Upper lobe of left lung (tissue), 6 donors: Measurements from ENCODE around the gene DNASE2. TPM values are rescaled to one million over a fixed set of nuclear protein-coding genes. Genes with fewer than 3 reads are reported as not detected.

Experiments used
- ATAC-seq, 2 donors: fragments of 200-7000 bp; cut with Tn5 transposase; one replicate each; pipeline ENCODE4 v1.9.1; 2022; ENCODE audit warnings: mild to moderate bottlenecking in 2 of 2, moderate library complexity in 2 of 2; ENCODE audit not compliant: low FRiP score in 2 of 2
- DNase-seq, 2 donors: peaks; one replicate each; pipeline ENCODE4 v3.0.0-alpha.2; 2019 to 2020
- H3K27ac ChIP-seq, 4 donors: fragments of 200-600 bp; sonication (generic); one replicate each; pipeline ENCODE4 v1.5.1; 2016 to 2019
- H3K27me3 ChIP-seq, 4 donors: fragments of 200-600 bp; sonication (generic); one replicate each; pipeline ENCODE4 v1.5.1; 2017 to 2019
- H3K36me3 ChIP-seq, 4 donors: fragments of 200-600 bp; sonication (generic); one replicate each; pipeline ENCODE4 v1.5.1; 2016 to 2019
- H3K4me1 ChIP-seq, 4 donors: fragments of 200-600 bp; sonication (generic); one replicate each; pipeline ENCODE4 v1.5.1; 2018 to 2019
- H3K4me3 ChIP-seq, 4 donors: fragments of 200-600 bp; sonication (generic); one replicate each; pipeline ENCODE4 v1.5.1; 2017 to 2019; ENCODE audit warnings: mild to moderate bottlenecking in 2 of 4, moderate library complexity in 1 of 4
- H3K9me3 ChIP-seq, 4 donors: fragments of 200-600 bp; sonication (generic); one replicate each; pipeline ENCODE4 v1.5.1; 2018 to 2019
- CTCF ChIP-seq, 6 experiments: fragments of 450-650 bp in 4 of 6; fragments of 200-600 bp in 2 of 6; sonication (generic) in 2 of 6; IDR thresholded peaks; one replicate each; pipeline ENCODE4 v1.5.1; 2016 to 2019; ENCODE audit warnings: antibody characterized with exemption in 6 of 6
- EP300 ChIP-seq, 4 donors: sonication (generic); formaldehyde crosslinking; IDR thresholded peaks; one replicate each; pipeline ENCODE4 v1.5.1; 2017; ENCODE audit warnings: antibody characterized with exemption in 4 of 4, control low read depth in 2 of 4
- POLR2A ChIP-seq, 4 donors: fragments of 450-650 bp; IDR thresholded peaks; one replicate each; pipeline ENCODE4 v1.5.1; 2016 to 2017; ENCODE audit warnings: antibody characterized with exemption in 4 of 4, mild to moderate bottlenecking in 2 of 4
- POLR2AphosphoS5 ChIP-seq, 2 donors: sonication (generic); formaldehyde crosslinking; IDR thresholded peaks; one replicate each; pipeline ENCODE4 v1.5.1; 2017; ENCODE audit warnings: antibody characterized with exemption in 2 of 2
- WGBS, 2 donors: methylation state at CpG; one replicate each; pipeline ENCODE4 v1.1.5; 2017 to 2018; 5-methylcytosine and 5-hydroxymethylcytosine counted together
- total RNA-seq, 6 donors: library from RNA; depleted of rRNA in 4 of 6; stranded (reverse); fragments of >200 nt in 4 of 6; gene quantifications; one replicate each; pipeline versions ENCODE4 v1.1.0 to v1.2.1, GENCODE V29; 2016 to 2021
- donor health status: DM: no; HTN: no; CAD: no; lungs with moderate emphysema.
- donor health status: DM: no; HTN: yes; CAD: no; lungs with severe emphysema.

DNASE2 gene
- total RNA-seq, 6 donors from 2014 or later, result 34.6 to 87.2 (median 60.1) TPM

- H3K27ac ChIP-seq, result no peak overlapping the region
- H3K27me3 ChIP-seq, result peaks cover 4 to 85% (median 55%) of the 10 kb centered on the region in 4 donors
- H3K4me3 ChIP-seq, result no peak overlapping the region
- peaks cover 29 to 60% (median 34%) of the 10 kb centered on the region in 4 donors for H3K4me1 ChIP-seq
- H3K9me3 ChIP-seq, result no peaks in the 10 kb centered on the region
- DNase-seq (no peak), ATAC-seq (no peak)
- 7 to 12% methylated on average over 6 of the region's 6 CpGs for WGBS, 2 donors
- TF ChIP-seq EP300 (IDR thresholded peaks at IDR 0.05) (no peak), CTCF (IDR thresholded peaks at IDR 0.05) (no peak)
- H3K36me3 ChIP-seq, result no peaks in the 10 kb centered on the region
These were observed 44.8 kb downstream of the DNASE2 start for GRCh38 chr19:12836529-12836863.

GRCh38 chr19:12834976-12835757 lies 46.1 kb downstream of the DNASE2 start:
- Histone ChIP-seq H3K9me3 (no peaks in the 10 kb centered on the region), H3K36me3 (no peaks in the 10 kb centered on the region), H3K4me3 (no peak overlapping the region), H3K27me3 (peaks cover 4 to 79% (median 49%) of the 10 kb centered on the region in 4 donors), H3K27ac (no peak overlapping the region), H3K4me1 (peaks cover 22 to 48% (median 27%) of the 10 kb centered on the region in 4 donors)
- ATAC-seq (peak in 1 of 2 donors; percentile 23), DNase-seq (no peak)
- 11 to 20% methylated on average over 15 to 34 of the region's 39 CpGs for WGBS, 2 donors
- no peak for TF ChIP-seq EP300 (IDR thresholded peaks at IDR 0.05)
- TF ChIP-seq POLR2A (IDR thresholded peaks at IDR 0.05), result no peak
- TF ChIP-seq CTCF (IDR thresholded peaks at IDR 0.05), result no peak

GRCh38 chr19:12834566-12834943 lies 46.7 kb downstream of the DNASE2 start, which contains the start of gene RTBDN:
Gene RTBDN (minus strand): TSS chr19:12834579. CDS start chr19:12829979, 4,600 bp downstream.
- Histone ChIP-seq H3K27me3 (peaks cover 4 to 77% (median 47%) of the 10 kb centered on the region in 4 donors), H3K9me3 (no peaks in the 10 kb centered on the region), H3K27ac (no peak within 1 kb of the TSS), H3K36me3 (no peaks in the 10 kb centered on the region), H3K4me1 (peaks cover 22 to 48% (median 27%) of the 10 kb centered on the region in 4 donors), H3K4me3 (peak within 1 kb of the TSS; percentile 42 to 53 (median 44))
- no peak for DNase-seq
- TF ChIP-seq POLR2A (IDR thresholded peaks at IDR 0.05) (no peak), POLR2AphosphoS5 (IDR thresholded peaks at IDR 0.05) (no peak), CTCF (IDR thresholded peaks at IDR 0.05) (no peak), EP300 (IDR thresholded peaks at IDR 0.05) (no peak)
- no peak for ATAC-seq
- WGBS, 2 donors, result 5 to 7% methylated on average over 15 to 20 of the region's 20 CpGs

GRCh38 chr19:12833738-12834565 lies 47.3 kb downstream of the DNASE2 start:
- peak in 1 of 2 donors; percentile 60 for ATAC-seq

More at GRCh38 chr19:12833738-12834565, 47.3 kb downstream of the DNASE2 start:
- 5 to 6% methylated on average over 9 to 10 of the region's 87 CpGs for WGBS, 2 donors
- no peaks in the 10 kb centered on the region for H3K9me3 ChIP-seq
- H3K4me1 ChIP-seq, result peaks cover 21 to 47% (median 26%) of the 10 kb centered on the region in 4 donors
- no peak overlapping the region for H3K27ac ChIP-seq
- H3K4me3 ChIP-seq, result peak overlapping the region; percentile 42 to 53 (median 44)
- no peaks in the 10 kb centered on the region for H3K36me3 ChIP-seq
- TF ChIP-seq CTCF (IDR thresholded peaks at IDR 0.05), result no peak
- no peak for TF ChIP-seq POLR2AphosphoS5 (IDR thresholded peaks at IDR 0.05)
- TF ChIP-seq EP300 (IDR thresholded peaks at IDR 0.05), result no peak
- TF ChIP-seq POLR2A (IDR thresholded peaks at IDR 0.05), result no peak
- H3K27me3 ChIP-seq, result peaks cover 4 to 73% (median 43%) of the 10 kb centered on the region in 4 donors
- peak in 1 of 2 donors; percentile 87 for DNase-seq
